ENCODE measurements around the gene ETS1.
"Not testable (repeated sequence)": the region's sequence is repeated elsewhere in the genome, so short reads cannot be mapped to it uniquely, and the experiment has no call there.

Gene ETS1

DNA sequence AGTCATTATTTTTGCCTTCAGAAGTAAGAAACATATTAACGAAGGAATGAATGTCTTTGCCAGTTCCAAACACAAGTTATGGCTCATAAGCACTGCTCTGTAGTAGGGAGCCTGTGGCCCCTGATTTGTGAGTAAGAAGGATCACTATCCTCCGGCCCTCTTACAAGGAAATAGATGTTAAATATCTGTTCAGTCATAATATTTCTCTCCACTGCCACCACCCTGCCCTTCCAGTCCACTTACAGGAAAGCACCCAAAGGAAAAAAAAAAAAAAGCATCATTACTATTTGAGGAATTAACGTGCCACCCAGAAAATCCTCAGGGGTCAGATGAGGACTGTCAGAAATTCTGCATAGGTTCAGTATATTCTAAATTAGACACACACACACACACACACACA is 123.4 kb downstream of the ETS1 start:
- DNase-seq (ENCODE audit: low spot score): no peak

DNA sequence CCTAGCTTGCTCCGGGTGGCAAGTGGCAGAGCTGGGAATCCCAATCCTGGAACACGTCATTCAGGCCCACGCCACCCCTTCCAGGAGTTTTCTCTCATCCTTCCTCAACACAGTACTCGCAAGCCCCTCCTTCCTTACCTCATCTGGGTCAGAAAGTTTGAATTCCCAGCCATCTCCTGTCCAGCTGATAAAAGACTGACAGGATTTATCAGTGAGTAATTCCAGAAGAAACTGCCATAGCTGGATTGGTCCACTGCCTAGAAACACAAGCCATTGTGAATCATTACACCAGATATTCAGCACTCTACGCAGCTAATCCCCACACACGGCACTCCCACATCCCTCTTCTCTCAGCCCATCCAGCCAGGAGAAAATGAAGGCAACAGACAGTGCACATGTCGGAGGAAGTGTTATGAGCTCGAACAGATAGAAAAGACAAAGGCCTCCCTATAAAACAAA is 124.0 kb downstream of the ETS1 start:
- peak; percentile 64 for DNase-seq (ENCODE audit: low spot score)

DNA sequence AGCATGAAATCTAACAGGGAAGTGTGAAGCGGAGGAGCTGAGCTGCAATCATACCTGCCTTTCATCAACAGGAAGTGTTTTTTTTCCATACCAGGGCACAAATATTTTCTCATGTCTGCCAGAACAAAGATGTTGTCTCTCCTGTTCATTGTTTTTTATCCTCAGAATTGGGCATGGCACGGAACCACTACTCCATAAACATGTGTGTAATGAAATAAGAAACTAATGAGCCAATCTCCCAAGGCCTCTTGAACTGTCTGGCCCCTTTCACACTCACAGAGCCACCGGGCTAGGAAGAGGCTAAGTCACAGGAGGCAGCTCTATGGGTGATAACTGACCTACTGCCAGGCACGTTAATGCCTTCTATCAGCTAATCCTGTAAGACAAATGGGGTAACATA is 124.4 kb downstream of the ETS1 start:
- DNase-seq (ENCODE audit: low spot score): no peak

DNA sequence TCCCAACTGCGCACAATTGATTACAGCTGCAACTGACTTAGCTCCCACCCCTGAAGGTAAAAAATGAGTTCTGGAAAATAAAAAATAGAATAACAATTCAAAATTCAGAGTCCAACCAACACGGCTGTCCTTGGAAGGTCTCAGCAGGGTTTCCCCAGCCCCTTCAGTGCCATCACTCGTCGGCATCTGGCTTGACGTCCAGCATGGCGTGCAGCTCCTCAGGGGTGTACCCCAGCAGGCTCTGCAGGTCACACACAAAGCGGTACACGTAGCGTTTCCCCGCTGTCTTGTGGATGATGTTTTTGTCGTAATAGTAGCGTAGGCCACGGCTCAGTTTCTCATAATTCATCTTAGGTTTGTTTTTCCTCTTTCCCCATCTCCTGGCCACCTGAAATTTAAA is 125.2 kb downstream of the ETS1 start:
- no peak for DNase-seq (ENCODE audit: low spot score)

DNA sequence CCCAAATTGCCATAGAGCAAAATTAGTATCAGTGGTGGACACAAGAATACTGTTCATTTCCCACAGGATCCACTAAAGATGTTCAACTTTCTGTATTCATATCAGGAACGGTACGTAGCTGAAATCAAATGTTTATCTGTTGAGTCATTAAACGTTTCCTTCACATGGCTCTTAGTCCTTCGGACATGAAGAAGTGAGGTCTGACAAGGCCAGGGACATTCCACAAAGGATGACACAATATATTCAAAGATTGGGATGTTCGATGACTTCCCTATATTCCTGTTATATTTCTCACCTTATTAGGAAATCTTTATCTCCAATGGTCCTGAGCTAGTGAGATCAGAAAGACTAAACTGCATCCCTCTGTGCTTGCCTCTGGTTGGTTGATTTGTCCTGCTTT is 129.0 kb downstream of the ETS1 start:
- DNase-seq (ENCODE audit: low spot score): peak; percentile 64

DNA sequence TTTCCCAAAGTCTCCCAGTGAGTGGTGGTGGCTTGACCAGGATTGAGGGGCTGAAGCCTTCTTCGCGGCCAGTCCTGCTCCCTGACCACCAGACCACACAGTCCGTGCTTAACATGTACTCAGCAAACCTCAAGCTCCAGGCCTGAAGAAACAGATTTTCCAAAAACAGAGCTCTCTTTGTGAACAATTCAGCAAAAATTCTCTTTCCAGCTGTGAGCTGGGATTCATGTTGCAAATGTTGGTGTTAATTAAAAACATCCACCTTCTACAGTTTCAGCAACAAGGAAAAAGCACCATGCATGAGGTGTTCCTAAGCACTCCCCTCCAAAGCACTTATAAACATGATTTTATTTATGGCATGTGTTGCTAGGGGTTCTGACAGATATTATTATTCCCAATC is 129.5 kb downstream of the ETS1 start:
- no peak for DNase-seq (ENCODE audit: low spot score)

DNA sequence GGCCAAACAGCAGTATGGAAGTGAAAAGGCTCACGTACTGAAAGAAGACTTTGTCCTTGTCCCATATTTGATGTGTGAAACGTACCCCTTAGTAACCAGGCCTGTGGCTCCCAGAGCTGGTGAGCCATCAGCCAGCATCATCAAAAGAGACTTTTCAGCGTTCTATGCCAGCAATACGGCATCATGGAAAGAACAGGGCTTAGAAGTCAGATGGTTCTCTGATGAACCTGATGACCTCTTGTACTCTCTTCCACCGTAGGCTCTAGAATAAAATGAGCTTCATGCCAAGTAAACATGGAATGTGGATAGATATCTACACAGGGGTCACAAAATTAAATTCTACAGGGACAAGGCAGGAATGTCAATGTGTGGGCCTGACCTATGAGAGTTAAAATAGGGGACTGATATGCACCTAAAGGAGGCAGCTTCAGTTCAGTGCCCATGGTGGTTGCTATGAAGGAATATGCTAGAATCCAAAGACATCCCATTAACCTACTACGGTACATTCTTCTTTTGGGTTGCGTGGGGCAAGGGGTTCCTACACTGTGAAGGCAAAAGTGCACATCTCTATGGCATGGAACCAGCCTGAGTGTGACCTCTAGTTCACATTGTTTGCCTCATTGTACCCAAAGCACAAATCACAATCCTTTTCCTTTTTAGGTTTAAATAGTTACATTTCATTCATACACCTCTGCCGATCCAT is 130.6 kb downstream of the ETS1 start:
- no peak for DNase-seq (ENCODE audit: low spot score)

DNA sequence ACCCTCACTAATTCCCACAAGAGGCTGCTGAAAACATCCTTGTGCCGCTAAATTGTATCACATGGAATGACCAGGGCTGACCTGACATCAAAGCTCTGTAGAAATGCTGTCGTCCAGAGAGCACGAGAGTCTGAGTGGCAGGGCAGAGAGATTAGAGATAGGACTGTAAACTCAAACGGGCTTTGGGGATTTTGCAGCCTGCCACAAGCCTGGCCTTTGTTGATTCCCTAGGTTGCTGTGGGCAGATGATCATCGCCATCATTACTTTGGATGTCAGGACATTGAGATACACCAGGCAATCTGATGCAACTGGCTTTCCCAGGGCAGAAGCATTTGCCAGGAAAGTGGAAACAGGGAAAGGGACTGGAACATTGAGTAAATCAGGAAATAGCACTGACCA is 131.6 kb downstream of the ETS1 start:
- no peak for DNase-seq (ENCODE audit: low spot score)

DNA sequence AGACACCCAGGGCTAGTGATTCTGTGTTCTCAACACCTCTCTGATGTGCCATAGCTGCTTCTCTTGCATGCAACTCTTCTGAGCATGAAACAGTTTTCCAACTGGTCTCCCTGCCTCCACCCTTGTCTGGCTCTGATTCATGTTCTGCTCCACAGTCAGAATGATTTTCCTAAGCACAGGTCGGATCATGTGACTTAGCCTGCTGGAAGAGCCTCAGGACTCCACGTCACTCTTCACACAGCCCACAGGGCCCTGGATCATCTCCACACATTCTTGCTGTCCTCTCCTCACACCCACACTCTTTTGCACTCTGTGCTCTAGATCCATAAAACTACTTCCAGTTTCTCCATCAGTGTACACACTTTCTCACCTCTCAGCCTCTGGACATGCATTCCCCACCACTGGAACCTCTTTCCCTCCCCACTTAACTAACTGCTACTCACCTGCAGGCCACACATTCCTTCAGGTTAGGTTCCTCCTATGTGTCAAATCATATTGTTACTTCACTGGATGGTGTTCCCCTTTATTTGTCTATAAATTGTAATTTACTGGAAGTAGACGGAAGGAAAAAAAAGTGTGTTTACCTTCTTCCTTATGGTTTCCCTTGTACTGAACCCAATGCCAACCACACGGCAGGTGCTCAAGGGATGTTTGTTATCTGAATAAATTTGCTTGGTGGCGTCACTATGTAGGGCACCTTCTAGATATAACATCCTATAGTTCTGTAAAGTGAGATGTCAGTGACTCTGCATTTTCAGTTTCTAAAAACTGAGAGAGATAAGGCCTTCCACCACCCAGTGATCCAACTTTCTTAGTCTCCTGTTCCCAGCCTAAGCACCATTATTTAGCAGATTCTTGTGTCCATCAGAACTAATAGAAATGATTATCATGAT is 133.7 kb downstream of the ETS1 start:
- peak; percentile 89 for DNase-seq (ENCODE audit: low spot score)

DNA sequence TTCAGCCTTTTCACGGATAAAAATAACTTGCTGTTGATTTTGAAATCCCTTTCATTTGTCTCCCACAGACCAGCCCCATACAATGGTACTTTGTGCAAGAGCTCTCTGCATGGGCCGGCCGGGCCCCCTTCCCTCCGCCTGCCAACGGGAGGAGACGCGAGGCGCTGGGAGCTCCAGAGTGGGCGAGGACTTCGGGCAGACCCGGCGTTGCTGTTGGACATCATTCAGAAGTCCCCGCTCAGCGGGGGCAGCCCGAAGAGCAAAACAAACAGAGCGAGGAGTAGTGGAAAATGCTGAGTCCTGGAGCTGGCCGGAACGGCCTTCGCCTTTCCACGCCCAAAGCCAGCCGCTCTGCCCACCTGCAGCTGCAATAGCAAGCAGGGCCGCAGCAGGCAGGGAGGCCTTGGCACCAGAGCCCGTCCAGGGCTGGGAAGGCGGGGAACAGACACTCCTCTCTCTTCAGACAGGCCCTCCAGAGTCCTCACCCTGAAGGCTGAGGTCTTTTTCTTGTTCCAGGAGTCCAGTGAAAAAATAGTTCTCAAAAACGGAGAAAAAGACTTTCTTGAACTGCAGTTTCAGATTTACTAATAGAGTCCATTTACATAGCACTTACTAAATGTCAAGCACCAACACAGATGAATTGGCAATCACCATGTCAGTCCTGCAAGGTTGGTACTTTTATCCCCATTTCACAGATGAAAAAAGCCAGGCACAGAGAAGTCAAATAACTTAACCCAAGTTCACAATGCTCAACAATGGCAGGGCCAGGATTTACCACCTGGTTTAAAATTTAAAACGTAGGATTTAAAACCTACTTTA is 135.5 kb downstream of the ETS1 start:
- no peak for DNase-seq (ENCODE audit: low spot score)

DNA sequence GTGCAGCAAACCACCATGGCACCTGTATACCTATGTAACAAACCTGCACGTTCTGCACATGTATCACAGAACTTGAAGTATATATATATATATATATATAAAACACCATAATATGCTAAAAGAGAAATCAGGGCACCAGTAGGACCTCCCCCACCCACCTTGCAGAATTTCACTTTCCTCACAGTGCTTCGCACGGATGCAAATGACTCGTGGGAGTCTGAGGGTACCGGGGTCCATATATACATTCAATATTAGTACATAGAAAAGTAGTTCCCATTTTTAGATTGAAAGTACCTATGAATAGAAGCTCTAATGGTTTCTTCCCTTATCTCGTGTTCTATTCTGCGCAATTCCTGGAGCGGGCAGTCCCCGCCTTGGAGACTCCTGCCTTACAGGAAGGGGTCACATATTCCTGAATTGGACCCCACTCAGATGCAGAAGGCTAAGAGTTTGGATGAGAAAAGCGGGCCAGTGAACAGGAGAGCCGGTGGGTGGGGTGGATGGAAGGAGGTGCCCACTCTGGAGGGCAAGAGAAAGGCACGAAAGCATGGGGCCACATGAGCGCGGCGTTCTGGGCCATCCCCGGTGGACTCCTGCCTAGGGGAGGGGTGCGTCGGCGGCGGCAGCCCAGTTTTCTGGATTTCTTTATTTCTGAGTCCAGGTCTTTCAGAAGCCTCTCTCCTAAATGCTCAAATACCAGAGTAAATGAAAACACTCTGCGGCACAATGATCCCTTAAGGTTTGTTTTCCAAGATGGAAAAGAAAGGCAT is 136.3 kb downstream of the ETS1 start:
- DNase-seq (ENCODE audit: low spot score): no peak

DNA sequence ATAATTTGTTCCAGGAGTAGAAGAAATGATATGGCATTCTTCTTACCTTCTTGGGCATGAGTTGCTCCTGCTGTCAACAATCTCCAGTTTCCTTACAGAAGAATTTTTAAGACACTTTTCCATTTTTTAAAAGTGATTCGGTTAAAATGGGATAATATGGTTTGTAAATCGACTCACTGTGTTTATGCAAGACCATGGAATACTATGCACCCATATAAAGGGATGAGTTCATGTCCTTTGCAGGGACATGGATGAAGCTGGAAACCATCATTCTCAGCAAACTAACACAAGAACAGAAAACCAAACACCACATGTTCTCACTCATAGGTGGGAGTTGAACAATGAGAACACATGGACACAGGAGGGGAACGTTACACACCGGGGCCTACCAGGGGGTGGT is 136.9 kb downstream of the ETS1 start:
- DNase-seq (ENCODE audit: low spot score): not testable (repeated sequence)

DNA sequence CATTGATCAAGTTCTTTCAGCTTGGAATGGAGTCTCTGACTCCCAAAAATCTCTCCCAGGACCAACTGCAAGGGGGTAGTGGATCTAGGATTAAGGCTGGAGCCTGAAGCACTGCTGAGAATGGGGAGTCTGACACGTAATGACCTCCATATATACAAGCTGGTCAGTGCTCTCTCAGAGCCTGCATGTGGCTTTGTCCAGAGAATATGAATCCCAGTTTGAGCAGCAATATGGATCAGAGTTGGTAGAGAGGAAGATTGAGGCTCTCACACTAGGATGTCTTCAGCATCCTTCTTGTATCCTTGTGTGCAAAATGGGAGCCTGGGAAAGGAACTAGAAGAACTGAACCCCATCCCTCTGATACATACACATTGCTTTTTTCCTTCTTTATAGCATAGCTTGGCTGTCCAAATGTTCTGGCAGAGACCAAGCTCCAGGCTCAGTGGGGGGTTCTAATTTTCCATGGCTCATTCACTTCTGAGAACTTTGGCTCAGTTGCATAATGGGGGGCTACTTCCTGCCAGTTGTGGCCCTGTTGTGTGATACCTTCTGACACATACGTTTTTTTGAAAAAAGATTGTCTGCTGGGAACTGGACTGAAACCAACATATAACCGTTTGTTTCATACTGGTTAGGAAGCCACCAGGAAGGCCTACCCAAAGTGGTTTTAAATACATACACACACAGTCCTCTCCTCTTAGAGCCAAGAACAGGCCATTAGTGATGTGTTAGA is 138.2 kb downstream of the ETS1 start:
- DNase-seq (ENCODE audit: low spot score): no peak

DNA sequence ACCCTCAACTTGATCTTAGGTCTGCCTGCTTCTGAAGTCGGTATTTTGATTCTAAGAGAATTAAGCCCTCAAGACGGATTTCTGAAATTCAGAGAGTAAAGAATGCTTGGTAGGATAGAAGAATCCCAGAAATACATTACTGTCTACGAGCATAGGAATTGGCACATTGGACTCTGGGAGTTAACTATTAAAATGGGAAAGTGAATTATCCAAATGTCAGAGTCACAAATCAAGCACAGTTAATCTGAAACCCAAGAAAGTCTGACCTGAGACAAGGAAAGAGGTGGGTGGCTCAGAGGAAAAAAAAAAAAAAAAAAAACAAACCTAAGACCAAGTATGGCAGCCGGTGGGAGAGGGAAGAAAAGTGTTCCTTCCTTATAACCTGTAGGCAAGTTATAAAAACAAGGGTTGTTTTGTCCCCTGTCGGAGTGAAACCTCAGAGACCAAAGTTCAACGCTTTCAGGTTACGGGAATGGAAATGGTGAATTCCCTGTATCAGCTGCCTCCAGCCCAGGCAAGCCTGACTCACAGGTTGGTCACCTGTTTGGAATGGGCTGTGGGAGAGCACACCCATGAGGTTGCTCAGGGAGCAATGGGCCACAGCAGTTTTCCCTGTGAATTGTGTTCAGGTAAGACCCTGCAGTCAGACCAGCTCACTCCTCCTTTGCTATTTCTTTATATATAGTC is 139.0 kb downstream of the ETS1 start:
- no peak for DNase-seq (ENCODE audit: low spot score)

DNA sequence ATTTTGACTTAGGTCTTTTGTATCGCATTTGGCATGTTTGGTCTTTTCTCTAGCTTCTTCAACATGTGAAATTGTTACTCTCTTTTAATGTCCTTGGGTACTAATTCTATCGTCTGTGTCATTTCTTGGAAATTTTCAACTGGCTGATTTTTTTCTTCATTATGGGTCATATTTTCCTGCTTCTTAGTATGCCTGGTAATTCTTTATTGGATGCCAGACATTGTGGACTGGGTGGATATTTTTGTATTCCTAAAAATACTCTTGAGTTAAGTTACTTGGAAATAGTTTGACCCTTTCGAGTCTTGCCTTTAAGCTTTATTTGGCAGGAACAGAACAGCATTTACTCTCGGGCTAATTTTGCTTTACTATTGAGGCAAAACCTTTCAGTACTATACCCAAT is 140.1 kb downstream of the ETS1 start:
- no peak for DNase-seq (ENCODE audit: low spot score)

DNA sequence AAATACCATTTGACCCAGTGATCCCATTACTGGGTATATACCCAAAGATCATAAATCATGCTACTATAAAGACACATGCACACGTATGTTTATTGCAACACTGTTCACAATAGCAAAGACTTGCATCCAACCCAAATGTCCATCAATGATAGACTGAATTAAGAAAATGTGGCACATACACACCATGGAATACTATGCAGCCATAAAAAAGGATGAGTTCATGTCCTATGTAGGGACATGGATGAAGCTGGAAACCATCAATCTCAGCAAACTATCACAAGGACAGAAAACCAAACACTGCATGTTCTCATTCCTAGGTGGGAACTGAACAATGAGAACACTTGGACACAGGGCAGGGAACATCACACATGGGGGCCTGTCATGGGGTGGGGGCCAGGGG is 141.4 kb downstream of the ETS1 start:
- not testable (repeated sequence) for DNase-seq (ENCODE audit: low spot score)

DNA sequence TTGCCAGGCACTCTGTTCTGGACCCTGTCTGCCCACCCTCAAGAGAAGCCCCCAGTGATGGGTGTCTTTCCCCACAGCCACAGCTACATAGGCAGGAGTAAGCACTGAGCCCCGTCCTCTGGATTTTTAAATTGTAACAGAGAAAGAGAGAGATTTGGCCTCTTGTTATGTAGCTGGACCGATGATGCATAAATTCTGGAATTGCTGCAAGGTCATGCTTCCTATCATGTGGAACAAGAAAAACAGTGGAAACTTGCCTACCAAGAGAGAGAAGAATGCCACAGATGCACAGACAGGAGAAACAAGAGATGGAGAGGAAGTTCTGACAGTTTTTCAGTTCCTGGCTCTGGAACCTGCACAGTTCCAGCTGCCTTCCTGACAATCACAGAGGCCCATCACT is 150.2 kb downstream of the ETS1 start:
- peak; percentile 56 for DNase-seq (ENCODE audit: low spot score)

DNA sequence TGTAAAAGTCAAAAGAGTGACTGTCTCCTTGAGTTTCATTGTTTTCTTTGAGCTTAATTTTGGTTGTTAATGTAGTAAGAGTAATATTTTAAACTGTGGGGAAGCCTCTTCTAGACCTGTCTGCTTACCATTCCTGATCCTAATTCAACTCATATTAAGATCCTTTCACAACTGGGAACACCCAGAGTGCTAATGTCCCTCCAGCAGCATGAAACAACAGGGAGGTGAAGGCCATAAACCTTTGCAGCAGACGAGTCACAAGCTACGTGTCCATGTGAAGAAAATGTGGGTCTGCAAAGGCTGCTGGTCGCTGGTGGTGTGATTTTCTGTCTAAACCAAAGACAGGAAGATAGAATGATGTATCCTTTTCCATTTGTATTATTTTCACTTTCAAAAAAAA is 152.5 kb downstream of the ETS1 start:
- DNase-seq (ENCODE audit: low spot score): no peak

DNA sequence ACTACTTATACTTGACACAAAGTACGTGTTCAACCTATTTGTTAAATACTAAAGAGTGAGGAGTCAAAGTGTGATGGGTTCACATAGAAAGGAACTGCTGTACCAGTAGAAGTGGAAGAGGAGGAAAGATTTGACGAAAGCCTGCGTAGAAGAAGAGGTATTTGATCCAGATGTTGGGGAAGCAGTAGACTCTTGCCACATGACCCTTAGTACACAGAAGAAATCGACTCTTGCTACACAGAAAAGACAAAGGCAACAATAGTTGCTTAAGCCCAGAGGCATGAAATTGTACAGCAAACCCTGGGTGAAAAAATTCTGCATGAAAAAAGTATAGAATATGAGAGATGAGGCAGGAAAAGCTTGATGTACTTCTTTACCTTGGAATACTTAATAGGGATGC is 152.9 kb downstream of the ETS1 start:
- no peak for DNase-seq (ENCODE audit: low spot score)

DNA sequence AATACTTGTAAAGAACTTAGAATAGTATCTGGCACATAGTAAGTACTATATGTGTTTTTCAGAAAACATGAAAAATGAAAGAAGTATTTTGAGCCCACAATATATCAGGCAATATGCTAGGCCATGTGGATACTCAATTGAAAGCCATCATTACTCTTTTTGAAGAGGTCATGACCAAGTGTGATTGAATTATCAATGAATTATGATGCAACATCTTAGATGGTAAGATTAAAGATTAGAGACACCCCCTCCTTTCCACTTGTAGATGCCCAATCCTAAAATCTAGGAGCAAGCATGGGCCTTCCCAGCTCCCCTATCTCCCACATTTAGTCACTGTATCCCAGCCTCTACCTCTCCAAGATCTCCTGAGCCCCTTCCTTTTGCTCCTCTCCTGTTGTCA is 154.4 kb downstream of the ETS1 start:
- DNase-seq (ENCODE audit: low spot score): no peak

DNA sequence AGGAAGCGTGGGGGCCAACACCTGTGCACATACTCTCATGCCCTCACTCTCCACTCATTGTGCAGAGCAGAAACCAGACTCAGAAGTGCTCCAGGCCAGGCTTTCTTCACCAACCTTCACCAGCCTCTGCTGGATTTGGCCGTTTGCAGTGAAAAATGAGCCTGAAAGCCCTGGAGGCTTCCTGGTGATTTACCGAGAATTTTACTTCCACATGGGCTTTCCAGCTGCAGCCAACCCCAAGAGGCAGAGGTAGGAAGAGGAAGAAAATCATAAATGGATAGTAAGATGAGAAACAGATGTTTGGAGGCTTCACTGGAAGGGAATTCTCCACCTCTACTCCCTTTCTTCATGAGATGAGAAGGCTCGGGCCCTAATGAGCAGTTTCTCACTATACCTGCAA is 155.4 kb downstream of the ETS1 start:
- no peak for DNase-seq (ENCODE audit: low spot score)
